Choroid plexus epithelial cell (primary cell): ENCODE results near the gene SLFN11.
"Not testable (repeated sequence)": the region's sequence is repeated elsewhere in the genome, so short reads cannot be mapped to it uniquely, and the experiment has no call there.

Experiments used
- DNase-seq: peaks from one replicate; pipeline ENCODE4 v3.0.0-alpha.2; 2010; ENCODE audit warnings: low read depth
- H3K4me3 ChIP-seq: 2 replicates; pipeline ENCODE4 v1.5.1; 2011; ENCODE audit warnings: low read depth, mild to moderate bottlenecking, control low read depth, low read length, moderate library complexity
- CTCF ChIP-seq: conservative IDR thresholded peaks from 2 replicates; pipeline ENCODE4 v1.5.1; 2011; ENCODE audit warnings: low read depth, mild to moderate bottlenecking, control low read depth, inconsistent platforms, low read length, moderate library complexity

SLFN11 gene

GRCh38 chr17:35373534-35373983 lies at the start of gene SLFN11:
SLFN11 (minus strand) TSS chr17:35373621; CDS start chr17:35363807, 9,814 bp downstream.
- DNase-seq: peak; percentile 90
- no peak for TF ChIP-seq CTCF
- H3K4me3 ChIP-seq: peak within 1 kb of the TSS; percentile 75

GRCh38 chr17:35421069-35421468 lies 47.6 kb upstream of the SLFN11 start:
- not testable (repeated sequence) for H3K4me3 ChIP-seq, DNase-seq

GRCh38 chr17:35416659-35417058 lies 43.2 kb upstream of the SLFN11 start:
- no peak for TF ChIP-seq CTCF
- DNase-seq: no peak
- no peak overlapping the region for H3K4me3 ChIP-seq

- not testable (repeated sequence) for DNase-seq, H3K4me3 ChIP-seq
These were observed 41.3 kb upstream of the SLFN11 start for GRCh38 chr17:35414707-35415106.

GRCh38 chr17:35414247-35414646 lies 40.8 kb upstream of the SLFN11 start:
- no peak for TF ChIP-seq CTCF
- no peak overlapping the region for H3K4me3 ChIP-seq
- DNase-seq: no peak

GRCh38 chr17:35407531-35407930 lies 34.1 kb upstream of the SLFN11 start:
- DNase-seq: no peak
- TF ChIP-seq CTCF: no peak
- H3K4me3 ChIP-seq: no peak overlapping the region

- no peak for TF ChIP-seq CTCF
- no peak for DNase-seq
- H3K4me3 ChIP-seq: no peak overlapping the region
These were observed 33.1 kb upstream of the SLFN11 start for GRCh38 chr17:35406568-35406967.

GRCh38 chr17:35404360-35404759 lies 30.9 kb upstream of the SLFN11 start:
- peak; percentile 2 for DNase-seq
- H3K4me3 ChIP-seq: no peak overlapping the region
- TF ChIP-seq CTCF: no peak

GRCh38 chr17:35393783-35394182 lies 20.4 kb upstream of the SLFN11 start:
- H3K4me3 ChIP-seq, DNase-seq: not testable (repeated sequence)
